GM18858 (cell line): Measurements from ENCODE around the gene OR6B1.
"Not testable (repeated sequence)": the region's sequence is repeated elsewhere in the genome, so short reads cannot be mapped to it uniquely, and the experiment has no call there.

Experiments used
- ATAC-seq: cut with Tn5 transposase; IDR thresholded peaks from one replicate; pipeline ENCODE4 v1.9.1; 2021; ENCODE audit not compliant: unreplicated experiment

OR6B1 gene

DNA sequence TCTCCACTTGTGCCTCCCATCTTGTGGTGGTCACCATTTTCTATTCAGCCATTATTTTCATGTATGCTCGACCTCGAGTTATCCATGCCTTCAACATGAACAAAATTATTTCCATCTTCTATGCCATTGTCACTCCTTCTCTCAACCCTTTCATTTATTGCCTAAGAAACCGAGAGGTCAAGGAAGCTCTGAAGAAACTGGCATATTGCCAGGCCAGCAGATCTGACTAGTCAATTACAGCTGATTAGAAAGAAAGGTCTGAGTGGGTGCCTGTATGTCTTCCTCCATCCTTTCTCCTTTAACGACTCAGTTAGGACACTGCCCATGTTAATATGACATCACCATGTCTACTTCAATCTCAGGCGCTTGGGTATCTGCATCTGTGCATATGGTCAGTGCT lies 4.6 kb downstream of the OR6B1 start:
- ATAC-seq, result no peak

DNA sequence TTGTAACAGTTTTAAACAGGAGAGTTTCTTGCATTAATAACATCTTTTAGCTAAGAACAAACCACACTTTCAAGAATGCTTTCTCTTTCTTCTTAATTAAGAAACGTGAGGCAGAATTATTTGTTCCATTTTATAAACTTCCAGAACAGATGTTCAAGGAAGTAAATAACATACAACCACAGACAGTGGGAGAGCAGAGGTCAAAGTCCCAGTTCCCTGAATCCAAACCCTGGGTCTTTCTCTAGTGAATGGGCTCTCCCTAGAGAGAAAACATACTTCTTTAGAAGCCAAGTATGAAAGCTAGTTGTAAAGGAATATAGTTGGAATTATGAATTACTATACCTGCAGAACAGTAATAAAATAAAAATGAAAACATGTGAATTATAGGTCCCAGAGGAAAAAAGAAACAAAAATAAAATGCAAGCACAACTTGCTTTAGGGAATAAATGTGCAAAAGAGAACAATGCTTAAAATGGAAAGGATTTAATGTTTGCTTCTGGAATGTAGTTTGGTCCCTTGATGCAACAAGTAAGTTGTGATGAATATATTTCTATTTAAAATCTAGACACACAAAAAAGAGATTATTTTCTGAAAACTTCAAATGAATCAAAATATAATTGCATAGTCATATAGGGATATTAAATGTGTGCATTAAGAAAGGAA lies 6.0 kb downstream of the OR6B1 start:
- no peak for ATAC-seq

GRCh38 chr7:144006692-144007042 lies 6.5 kb downstream of the OR6B1 start:
- ATAC-seq, result no peak

- no peak for ATAC-seq
Observed at GRCh38 chr7:144009361-144009760, 9.2 kb downstream of the OR6B1 start.

DNA sequence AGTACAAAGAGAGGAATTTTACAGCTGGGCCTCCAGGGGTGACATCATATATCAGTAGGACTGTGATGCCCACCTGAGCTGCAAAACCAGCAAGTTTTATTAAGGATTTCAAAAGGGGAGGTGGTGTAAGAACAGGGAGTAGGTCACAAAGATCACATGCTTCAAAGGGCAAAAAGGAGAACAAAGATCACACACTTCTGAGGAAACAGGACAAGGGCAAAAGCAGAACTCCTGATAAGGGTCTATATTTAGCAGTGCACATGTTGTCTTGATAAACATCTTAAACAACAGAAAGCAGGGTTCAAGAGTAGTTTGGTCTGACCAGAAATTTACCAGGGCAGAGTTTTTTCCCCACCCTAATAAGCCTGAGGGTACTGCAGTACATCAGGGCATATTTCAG lies 9.9 kb downstream of the OR6B1 start:
- not testable (repeated sequence) for ATAC-seq

- ATAC-seq, result not testable (repeated sequence)
Observed at GRCh38 chr7:144010821-144011220, 10.7 kb downstream of the OR6B1 start.

DNA sequence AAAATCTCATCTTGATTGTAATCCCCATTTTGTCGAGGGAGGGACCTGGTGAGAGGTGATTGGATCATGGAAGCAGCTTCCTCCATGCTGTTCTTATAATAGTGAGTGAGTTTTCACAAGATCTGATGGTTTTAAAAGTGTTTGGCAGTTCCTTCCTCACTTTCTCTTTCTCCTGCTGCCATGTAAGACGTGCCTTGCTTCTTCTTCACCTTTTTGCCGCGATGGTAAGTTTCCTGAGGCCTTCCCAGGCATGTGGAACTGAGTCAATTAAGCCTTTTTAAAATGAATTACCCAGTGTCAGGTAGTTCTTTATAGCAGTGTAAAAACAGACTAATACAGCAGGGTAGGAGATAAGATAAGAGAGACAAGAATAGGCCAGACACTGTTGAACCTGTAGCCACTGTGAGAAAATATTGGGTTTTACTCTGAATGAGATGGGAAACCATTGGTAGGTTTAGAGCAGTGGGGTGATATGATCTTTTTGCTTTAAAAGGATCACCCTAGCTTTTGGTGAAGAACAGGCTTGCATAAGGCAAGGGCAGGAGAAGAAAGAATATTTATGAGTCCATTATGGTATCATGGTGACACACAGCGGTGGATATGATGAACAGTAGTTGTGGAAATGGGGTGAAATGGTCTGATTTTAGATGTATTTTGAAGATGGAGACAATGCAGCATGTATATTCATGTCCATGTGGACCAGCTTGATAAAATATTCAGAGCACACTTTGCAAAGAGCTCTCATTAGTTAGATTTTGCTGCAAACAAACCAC lies 11.5 kb downstream of the OR6B1 start:
- ATAC-seq, result no peak

DNA sequence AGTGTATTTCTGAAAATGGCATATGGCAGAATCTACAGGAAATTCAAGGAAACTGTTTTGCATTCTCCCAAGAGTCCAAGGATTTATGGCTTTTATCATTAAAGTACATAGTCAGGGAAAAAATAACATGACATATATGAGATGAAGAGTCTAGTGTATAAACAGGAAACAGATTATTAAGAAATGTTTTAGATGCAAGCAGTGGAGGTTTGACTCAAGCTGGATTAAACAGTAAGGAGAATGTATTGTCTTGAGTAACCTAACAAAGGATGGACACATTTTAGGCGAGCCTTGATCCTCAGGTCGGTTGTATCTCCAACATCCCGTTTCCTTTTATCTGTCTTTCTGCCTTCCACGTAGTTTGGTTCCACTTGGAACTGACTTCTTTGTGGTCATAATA lies 17.9 kb downstream of the OR6B1 start:
- ATAC-seq, result no peak

DNA sequence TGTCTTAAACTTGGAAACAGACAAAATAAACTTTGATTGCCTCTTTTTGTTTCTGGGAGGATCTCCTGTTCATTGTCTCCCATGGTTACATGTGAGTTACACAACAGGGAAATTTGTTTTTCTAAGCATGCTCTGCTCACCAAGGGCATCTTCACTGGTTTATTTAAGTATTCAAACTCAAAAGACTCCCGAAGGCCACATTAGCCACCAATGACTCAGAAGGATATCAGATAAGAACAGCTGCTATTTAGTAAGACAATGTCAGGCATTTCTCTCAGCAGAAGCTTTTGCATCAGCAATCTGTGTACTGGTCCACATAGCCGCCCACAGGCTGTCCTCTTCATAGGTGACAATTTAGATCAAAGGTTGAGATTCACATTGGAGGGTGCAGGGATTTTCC lies 19.3 kb downstream of the OR6B1 start:
- ATAC-seq, result no peak

GRCh38 chr7:144020340-144020739 lies 20.2 kb downstream of the OR6B1 start:
- ATAC-seq, result no peak

DNA sequence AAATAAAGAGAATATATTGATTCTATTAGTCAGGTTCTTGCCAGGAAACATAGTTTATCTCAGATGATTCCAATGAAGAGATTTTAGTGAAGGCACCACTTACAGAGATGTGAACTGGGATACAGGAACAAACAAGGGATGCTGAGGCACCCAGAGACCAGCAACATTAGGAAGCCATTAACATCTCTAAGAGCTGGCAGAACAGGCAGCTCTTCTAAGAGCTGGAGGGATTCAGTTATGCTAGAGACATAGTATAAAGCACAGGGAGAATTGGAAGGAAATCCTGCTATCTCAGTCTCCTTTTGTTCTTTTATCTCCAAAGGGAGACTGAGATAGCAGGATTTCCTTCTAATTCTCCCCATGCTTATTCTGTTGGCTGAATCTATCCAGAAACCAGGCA lies 22.0 kb downstream of the OR6B1 start:
- no peak for ATAC-seq

GRCh38 chr7:144023171-144023827 lies 23.2 kb downstream of the OR6B1 start:
- no peak for ATAC-seq

- ATAC-seq, result no peak
Observed at GRCh38 chr7:144024213-144024612, 24.1 kb downstream of the OR6B1 start.

DNA sequence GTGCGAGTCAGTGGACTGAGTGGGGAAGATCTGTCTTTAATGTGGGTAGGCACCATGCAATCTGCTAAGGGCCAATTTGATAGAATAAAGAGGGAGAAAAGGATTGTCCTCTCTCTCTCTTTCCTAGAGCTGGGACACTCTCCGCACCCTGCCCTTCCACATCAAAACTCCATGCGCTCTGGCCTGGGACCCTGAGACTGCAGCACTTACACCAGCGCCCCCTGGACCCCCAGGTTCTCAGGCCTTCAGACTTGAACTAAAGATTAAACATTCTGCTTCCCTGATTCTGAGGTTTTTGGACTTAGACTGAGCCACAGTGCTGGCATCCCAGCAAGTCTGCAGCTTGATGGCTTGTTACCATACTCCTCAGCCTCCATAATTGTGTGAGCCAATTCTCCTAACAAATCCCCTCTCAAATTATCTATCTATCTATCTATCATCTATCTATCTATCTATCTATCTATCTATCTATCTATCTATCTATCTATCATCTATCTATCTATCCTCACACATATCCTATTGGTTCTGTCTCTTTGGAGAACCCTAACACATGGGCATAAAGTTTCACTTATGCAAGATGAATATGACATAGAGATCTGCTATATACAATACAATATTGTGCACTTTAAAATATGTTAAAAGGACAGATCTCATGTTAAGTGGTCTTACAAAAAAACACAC lies 26.2 kb downstream of the OR6B1 start:
- ATAC-seq, result no peak

DNA sequence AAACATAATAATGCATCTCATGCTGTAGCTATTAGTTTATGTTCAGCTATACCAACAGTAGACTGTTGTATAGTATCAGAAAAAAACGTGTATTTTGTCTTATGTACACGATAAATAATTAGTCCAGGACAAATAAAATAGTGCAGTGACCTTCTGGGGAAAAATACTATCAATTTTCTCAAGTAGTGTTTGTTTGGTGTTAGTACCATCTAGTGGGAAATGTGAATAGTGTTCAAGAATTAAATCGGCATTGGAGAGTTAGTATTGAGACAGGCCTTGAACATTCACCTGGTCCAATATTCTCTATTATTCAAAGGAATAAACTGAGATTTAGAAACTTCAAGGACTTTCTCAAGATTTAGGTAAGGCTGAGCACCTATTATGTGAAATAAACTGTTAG lies 26.9 kb downstream of the OR6B1 start:
- no peak for ATAC-seq

- no peak for ATAC-seq
Observed at GRCh38 chr7:144027974-144028373, 27.9 kb downstream of the OR6B1 start.

DNA sequence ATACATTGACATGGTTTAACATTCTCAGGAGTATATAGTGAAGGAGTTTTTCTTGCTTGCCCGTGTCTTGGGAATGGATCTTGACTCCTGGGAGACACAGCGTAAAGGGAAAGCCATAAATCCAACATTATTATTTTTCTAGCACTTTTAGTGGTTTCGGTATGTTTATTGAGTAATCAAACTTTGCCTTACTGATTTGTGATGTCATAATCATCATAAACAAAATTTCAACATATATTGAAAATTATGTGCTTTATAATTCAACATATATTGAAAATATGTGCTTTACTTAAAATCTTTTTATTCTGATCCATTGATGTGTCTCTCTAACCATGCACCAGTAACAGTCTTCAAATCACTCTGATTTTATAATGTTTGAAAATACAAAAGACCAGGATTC lies 28.4 kb downstream of the OR6B1 start:
- ATAC-seq, result no peak

DNA sequence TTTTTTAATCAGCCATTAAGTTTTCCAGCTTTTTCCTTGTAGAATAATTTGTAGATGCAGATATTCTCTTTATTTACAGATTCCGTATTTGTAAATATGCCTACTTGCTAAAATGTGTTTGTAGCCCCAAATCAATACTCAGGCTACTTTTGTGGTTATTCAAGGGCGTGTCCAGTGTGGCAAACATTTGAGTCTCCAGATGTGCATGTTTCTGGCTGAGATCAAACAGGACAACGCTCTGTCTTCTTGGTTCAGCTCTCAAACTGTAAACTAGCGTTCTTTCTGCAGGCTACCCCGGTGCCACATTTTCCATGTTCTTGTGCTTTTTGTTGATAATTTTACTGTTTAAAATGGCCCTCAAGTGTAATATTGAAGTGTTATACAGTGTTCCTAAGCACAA lies 32.4 kb downstream of the OR6B1 start:
- no peak for ATAC-seq

DNA sequence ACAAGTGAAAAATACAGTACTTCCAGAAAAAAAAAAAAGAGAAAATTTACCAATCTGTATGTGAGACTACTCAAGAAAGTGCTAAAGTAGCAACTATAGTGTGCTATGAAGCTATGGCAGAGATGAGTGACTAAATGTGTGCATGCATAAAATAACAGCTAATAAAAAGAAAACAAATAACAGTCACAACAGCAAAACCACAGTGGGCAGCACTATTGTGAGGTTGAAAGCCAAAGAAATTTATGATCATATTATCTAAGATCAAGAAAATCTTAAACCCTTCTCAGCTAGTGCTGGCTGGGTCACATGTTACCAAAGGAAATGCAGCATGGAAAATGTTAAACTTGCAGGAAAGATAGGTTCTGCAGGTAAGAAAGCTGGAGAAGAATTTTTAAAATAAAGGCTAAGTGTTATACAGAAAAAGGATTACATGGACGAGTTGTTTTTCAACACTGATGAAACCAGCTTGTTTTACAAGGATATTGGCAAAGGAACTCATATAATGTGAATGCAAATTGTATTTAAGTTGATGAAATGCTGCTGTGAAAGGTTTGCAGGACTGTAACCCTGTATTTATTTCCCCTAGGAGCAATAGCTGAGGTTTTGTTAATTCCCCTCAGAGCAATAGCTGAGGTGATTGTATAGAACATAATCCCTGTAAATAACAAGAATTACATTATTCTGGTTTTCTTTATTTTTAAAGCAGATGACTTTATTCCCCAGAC lies 33.0 kb downstream of the OR6B1 start:
- no peak for ATAC-seq

GRCh38 chr7:144035385-144035784 lies 35.3 kb downstream of the OR6B1 start:
- ATAC-seq, result no peak

- ATAC-seq, result no peak
Observed at GRCh38 chr7:144036302-144036885, 36.3 kb downstream of the OR6B1 start.
